GM13977 (cell line): ENCODE results near the gene TMCO4.

Experiments
- DNase-seq: peaks from one replicate; pipeline ENCODE4 v3.0.0; 2012; ENCODE audit warnings: low spot score
- in situ Hi-C: fragments of 300-500 bp; cut with MboI; formaldehyde crosslinking; loops from one replicate; pipeline ENCODE4 v1.12.0; 2022; ENCODE audit warnings: low sequenced_read_pairs, low pct_unique_long_range_greater_than_20kb, mixed read lengths, inconsistent platforms; ENCODE audit not compliant: unreplicated experiment
- TF ChIP-seq, protein P1 (sequence below): IDR thresholded peaks from 2 replicates; pipeline ENCODE4 v1.5.1; 2012; ENCODE audit warnings: mild to moderate bottlenecking, control low read depth; ENCODE audit not compliant: insufficient read depth; ENCODE audit errors: extremely low read depth, missing control alignments

The TMCO4 gene

DNA sequence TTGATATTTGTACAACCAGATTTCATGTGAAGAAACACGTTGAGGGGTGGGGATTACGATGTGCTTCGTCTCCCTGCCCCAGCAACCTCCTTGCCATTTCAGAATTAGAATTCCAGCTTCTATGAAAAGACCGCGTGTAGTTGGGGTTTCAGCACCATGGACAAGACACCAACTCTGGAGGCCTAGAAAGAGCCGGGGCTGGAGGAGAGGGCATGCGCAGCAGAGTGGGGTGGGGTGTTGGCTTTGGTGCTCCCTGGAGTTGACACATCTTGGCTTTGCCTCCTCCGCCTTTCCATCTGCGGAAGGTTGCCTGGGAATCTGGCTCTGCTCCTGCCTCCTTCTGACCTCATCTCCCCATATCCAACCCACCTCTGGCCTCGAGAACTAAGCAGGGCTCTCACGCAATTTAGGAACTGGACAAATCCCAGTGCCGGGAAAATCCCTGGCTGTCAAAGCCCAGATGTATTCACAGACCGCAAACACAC, 123.2 kb downstream of the TMCO4 start:
- TF ChIP-seq, protein P1, sequence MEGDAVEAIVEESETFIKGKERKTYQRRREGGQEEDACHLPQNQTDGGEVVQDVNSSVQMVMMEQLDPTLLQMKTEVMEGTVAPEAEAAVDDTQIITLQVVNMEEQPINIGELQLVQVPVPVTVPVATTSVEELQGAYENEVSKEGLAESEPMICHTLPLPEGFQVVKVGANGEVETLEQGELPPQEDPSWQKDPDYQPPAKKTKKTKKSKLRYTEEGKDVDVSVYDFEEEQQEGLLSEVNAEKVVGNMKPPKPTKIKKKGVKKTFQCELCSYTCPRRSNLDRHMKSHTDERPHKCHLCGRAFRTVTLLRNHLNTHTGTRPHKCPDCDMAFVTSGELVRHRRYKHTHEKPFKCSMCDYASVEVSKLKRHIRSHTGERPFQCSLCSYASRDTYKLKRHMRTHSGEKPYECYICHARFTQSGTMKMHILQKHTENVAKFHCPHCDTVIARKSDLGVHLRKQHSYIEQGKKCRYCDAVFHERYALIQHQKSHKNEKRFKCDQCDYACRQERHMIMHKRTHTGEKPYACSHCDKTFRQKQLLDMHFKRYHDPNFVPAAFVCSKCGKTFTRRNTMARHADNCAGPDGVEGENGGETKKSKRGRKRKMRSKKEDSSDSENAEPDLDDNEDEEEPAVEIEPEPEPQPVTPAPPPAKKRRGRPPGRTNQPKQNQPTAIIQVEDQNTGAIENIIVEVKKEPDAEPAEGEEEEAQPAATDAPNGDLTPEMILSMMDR, result no peak
- in situ Hi-C loops, result no loop called here
- DNase-seq, result peak; percentile 67

- TF ChIP-seq, protein P1, result no peak
- in situ Hi-C loops, result no loop called here
- no peak for DNase-seq
Observed at GRCh38 chr1:19675797-19676196, 123.9 kb downstream of the TMCO4 start.

- DNase-seq, result no peak
- in situ Hi-C loops, result no loop called here
- TF ChIP-seq, protein P1, result no peak
Observed at GRCh38 chr1:19672237-19672636, 127.5 kb downstream of the TMCO4 start.

DNA sequence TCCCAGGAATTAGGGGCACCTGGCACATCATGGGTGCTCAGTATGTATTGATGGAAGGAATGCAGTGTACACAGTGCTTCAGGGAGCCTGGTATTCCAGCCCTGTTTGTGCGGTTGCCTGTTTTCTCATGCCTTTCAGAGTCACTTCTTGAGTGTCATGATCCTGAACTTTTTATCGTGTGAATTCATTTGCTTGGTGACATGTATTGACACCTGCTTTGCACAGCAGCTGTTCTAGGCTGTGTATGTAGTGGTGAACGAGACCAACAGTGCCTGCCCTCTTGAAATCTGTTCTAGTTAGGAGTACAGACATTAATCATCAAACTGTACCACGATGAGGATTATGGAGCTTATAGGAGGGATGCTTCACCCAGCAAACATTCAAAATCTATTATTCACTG, 128.9 kb downstream of the TMCO4 start:
- TF ChIP-seq, protein P1, result no peak
- in situ Hi-C loops, result no loop called here
- DNase-seq, result no peak

DNA sequence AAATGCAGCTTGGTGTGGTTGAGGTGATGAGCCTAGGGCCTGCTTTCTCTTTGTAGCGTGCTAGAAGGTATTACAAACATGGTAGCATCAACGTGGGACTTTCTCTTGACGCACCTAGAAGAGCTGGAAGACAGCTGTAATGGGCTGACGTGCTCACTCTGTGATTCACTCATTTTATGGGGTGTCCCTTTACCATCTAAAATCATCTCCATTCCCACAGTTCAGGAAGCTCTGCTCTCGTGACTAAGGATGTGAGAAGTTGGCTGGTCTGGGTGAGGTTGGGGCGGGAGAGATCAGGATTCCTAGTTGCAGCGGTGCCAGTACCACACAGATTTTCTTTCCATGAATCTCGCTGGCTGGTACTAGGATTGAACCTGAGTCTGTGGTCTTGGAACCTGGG, 130.8 kb downstream of the TMCO4 start:
- TF ChIP-seq, protein P1, result no peak
- no peak for DNase-seq
- in situ Hi-C loops, result no loop called here

- in situ Hi-C loops, result no loop called here
Observed at GRCh38 chr1:19665496-19666465, 133.9 kb downstream of the TMCO4 start.

More at GRCh38 chr1:19665496-19666465, 133.9 kb downstream of the TMCO4 start:
- TF ChIP-seq, protein P1, result no peak
- DNase-seq, result no peak
